Muscle of arm (tissue), 14 donors: ENCODE results near the gene LRFN2. TPM values are rescaled to one million over a fixed set of nuclear protein-coding genes. Genes with fewer than 3 reads are reported as not detected.

Experiments used
- DNase-seq: peaks from one replicate; pipeline ENCODE4 v3.0.0-alpha.2; 2013
- long read RNA-seq, 11 donors: transcript quantifications; one replicate each; lab custom pipeline, GENCODE V29; 2026
- polyA plus RNA-seq, 12 donors: library from polyadenylated mRNA; unstranded; fragments of 120-200 nt; gene quantifications; one replicate each; pipeline ENCODE4 v1.2.1, GENCODE V29; 2013; ENCODE audit not compliant: insufficient read length in 12 of 12

The LRFN2 gene
- under 1 TPM in 7 of 12 donors, not detected in 5; 0.05 to 0.21 (median 0.07) TPM for polyA plus RNA-seq
- long read RNA-seq, donor 1 = 0 reads
- long read RNA-seq, donor 2 = 0 reads
- long read RNA-seq, donor 3 = 0 reads
- long read RNA-seq, donor 4 = 0 reads
- long read RNA-seq, donor 5 = 0 reads
- long read RNA-seq, donor 6 = 0 reads
- long read RNA-seq, donor 7 = 0 reads
- long read RNA-seq, donor 8 = 0 reads
- long read RNA-seq, donor 9 = 0 reads
- long read RNA-seq, donor 10 = 0 reads
- long read RNA-seq, donor 11 = 0 reads

- DNase-seq = peak; percentile 60
These were observed at the start of gene LRFN2 for GRCh38 chr6:40587240-40588069. Gene LRFN2, minus strand, starts transcription at chr6:40587364.

DNA sequence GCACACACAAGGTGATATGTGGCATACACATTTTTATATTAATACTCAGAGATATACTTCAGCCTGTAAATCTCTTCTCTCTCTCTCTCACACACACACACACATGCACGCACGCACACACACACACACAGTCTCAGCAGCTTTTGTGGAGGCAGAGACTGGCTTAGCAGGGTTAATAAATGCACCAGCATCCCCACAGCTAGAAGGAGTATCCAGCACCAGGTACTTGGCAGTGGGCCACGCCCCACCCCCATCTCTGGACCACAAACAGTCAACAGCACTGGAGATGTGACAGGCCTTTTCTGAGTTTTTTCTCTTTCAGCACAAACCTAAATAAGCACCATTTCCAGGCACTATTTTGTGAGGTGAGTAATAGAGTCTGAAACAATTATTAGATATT is 47.3 kb upstream of the LRFN2 start:
- no peak for DNase-seq

DNA sequence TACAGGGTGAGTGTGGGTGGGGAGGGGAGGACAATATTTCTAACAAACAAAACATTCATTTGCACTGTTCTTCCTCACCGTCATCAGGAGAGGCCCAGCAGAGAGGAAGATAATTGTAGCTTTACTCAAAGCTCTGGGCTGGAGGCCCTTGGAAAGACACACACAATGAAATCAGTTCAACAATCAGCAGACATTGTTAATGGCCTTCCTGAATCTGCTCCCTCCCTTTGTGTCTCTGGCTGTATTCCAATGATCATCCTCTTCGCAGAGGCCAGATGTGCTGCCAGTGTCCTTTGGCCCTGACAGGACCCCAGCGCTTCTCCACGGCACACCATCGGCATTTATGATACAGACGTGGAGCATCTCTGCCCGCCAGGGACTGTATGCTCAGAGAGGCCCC is 44.6 kb upstream of the LRFN2 start:
- no peak for DNase-seq

DNA sequence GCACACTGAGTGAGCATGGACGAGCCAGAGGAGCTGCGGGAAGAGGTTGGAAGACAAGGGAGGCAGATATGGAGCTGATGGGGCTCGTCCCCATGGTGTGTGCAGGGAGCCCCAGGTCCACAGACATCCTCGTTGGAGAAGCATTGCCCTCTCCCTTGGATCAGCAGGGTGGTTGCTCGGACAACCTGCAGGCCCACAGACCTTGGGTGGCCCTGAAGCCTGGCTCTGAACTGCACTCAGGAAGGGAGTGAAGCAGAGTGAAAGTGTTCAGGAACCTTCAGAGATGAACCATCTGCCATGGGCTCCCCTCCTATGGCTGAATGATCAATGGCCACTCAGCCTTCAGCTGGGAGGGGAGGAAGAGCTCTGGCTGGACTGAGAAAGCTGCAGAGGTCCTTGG is 43.3 kb upstream of the LRFN2 start:
- DNase-seq = no peak

DNA sequence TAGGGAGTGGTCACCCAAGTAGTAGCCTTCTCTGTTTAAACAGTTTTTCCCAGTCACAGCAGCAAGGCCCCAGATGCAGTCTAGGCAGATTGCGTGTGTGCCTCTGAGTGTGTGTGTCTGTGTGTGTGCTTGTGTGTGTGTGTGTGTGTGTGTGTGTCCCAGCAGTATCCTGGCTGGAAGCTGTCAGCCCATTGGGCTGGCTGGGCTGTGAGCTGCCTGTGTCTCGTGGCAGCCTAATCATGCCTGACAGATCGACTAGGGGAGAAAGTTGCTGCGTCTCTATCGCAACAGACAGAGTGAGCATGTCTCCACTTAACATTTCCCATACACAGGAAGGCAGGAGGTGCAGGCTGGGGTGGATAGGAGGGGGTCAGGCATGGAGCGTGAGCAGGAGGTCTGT is 42.9 kb upstream of the LRFN2 start:
- no peak for DNase-seq

DNA sequence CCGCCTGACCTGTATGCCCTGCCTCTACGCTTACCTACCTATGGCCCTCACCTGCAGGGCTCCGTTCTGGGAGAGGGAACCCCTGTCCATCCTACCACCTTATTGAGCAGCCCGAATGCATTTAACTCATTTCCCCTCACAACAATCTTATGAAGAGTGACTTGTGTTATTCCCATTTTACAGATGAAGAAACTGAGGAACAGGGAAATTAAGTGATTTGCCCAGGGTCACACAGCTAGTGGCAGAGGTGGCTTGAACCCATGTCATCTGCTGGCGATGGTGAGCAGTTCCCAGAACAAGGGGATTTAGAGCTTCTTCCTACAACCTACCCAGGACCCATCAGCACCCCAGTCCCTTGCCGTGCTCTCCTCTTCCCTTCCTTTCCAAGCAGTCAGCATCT is 42.3 kb upstream of the LRFN2 start:
- no peak for DNase-seq

DNA sequence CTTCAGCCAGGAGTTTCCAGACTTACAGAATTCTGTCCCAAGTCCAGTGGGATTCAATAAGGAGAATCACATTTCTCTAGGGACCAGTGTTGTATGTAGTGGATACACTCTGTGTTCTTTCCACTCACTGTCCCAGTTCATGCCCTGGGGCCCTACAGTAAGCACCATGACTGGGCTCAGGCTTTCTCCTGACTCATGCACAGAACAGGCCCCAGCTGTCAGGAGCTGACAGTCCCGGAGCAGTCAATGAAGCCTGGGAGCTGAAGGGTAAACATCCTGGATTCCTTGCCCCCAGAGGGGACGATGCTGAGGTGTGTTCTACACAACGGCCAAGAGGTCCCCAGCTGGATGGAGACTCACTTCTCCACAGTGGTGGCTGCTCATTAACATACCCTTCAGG is 40.2 kb upstream of the LRFN2 start:
- no peak for DNase-seq

GRCh38 chr6:40626886-40627285 is 39.7 kb upstream of the LRFN2 start:
- no peak for DNase-seq

- DNase-seq = no peak
These were observed 36.8 kb upstream of the LRFN2 start for GRCh38 chr6:40623932-40624331.

DNA sequence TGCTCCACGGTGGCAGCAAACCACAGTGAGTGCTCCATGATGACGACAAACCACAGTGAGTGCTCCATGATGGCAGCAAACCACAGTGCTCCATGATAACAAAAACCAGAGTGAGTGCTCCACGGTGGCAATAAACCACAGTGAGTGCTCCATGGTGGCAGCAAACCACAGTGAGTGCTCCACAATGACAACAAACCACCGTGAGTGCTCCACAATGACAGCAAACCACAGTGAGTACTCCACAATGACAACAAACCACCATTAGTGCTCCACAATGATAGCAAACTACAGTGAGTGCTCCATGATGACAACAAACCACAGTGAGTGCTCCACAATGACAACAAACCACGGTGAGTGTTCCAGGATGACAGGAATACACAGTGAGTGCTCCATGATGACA is 36.0 kb upstream of the LRFN2 start:
- DNase-seq = no peak

- no peak for DNase-seq
These were observed 33.5 kb upstream of the LRFN2 start for GRCh38 chr6:40620574-40621240.

GRCh38 chr6:40614671-40615070 is 27.5 kb upstream of the LRFN2 start:
- DNase-seq = no peak

- DNase-seq = no peak
These were observed 24.7 kb upstream of the LRFN2 start for GRCh38 chr6:40611912-40612311.

- no peak for DNase-seq
These were observed 24.3 kb upstream of the LRFN2 start for GRCh38 chr6:40611434-40611833.

DNA sequence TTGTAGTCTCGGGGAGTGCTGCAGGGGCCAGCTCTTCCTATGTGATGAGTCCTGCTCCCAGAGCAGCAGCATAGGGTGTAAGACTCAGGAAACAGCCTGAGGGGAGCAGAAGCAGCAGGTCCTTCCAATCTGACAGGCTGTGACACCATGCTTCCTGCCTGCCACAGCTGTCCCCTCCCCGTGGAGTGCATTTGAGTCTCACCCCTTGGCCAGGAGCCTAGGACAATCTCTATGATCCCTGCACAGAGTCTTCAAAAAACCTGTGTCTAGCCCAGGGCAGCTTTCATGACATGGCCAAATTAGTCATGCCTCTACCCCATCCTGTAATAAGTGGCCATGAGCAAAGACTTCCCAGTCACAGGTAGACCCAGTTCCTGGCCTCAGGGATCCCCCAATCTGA is 23.1 kb upstream of the LRFN2 start:
- no peak for DNase-seq

DNA sequence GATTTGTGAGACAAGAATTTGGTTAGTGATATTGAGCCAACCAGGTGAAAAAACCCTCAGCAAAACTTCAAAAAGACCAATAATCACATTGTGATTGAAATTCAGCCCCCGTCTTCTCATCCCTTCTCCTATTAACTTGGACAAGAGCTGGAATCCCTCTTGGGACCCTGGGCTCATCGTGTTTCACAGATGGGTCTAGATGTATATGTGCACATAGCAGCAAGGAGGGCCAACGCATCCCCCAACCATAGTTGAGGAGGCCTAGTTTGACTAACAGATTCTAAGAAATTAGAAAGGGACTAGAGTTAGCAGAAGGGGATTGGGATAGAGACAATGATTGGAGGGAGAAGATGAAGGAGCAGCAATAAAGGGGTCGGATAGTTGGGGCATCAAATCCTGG is 19.8 kb upstream of the LRFN2 start:
- no peak for DNase-seq

DNA sequence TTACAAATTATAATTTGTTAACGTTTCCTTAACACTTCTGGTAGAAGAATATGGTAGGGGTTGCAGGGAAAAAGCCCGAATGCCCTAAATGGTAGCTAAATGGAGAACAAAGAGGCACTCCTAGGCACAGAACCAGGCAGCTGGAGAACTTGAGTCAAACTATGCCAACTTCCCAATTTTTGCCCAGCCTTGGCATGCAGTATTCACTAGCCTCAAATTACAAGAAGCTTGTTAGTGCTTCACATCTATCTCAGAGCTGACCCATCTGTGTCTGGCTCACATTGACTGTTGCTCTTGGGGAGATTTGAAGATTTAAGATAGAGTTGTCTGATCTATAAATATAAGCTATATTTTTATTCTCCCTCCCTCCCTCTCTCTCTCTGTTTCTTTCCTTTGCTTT is 19.4 kb upstream of the LRFN2 start:
- DNase-seq = no peak

DNA sequence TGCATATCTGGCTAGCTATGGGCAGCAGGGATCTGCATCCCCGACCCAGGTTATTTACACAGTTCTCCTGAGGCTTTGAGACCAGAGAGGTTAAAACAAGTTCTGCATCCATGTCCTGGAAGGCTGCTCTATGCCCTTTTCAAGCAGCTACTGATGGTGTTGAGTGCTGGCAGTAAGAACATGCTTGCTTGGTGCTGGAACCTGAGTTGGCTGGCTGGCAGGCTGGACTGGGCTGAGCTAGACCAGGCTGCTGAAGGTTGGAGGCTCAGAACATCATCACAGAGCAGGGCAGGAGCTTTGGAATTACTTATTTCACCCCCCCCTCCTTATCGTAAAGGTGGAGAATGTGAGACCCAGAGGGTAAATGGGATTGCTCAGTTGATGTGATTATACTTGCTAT is 16.9 kb upstream of the LRFN2 start:
- DNase-seq = no peak

GRCh38 chr6:40599555-40599954 is 12.4 kb upstream of the LRFN2 start:
- no peak for DNase-seq

GRCh38 chr6:40598516-40598915 is 11.4 kb upstream of the LRFN2 start:
- no peak for DNase-seq

- DNase-seq = no peak
These were observed 10.1 kb upstream of the LRFN2 start for GRCh38 chr6:40597301-40597700.

DNA sequence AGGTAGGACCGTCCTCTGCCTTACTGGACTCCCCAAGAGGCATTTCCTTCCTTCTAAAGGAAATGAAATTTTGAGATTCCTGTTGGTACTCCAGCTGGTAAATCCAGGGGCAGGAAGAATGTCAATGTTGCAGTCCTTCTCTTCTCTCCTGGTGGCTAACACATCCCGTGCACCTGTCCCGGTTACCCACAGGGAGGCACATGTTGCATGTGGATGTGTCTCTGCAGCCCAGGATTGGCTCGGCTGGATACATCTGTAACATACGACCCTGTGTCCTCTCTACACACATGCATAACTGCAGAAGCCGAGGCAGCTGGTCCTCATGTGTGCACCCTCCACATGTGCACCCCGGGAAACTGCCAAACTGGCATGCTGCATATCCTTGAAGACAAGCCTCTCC is 1.3 kb upstream of the LRFN2 start:
- DNase-seq = no peak

DNA sequence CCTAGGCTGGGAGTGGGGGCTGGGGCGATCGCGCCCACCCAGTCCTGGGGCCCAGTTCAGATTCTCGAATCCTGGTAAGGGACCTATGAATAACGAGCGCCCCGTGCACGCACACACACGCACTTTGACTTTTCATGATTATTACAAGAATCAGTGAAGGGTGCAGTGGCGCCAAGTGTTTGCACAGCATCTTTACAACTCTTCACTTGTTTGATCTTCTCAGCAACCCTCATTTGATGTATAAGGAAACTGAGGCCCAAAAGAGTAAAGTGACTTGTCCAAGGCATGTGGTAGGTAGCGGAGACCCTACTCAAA is 863 bp upstream of the LRFN2 start:
- DNase-seq = no peak
